GM23338 (cell line): ENCODE results near the gene OR5B3.

ENCODE experiments used
- CTCF ChIP-seq, 2 experiments: fragments of 200-600 bp in 1 of 2; sonication (generic) in 1 of 2; conservative IDR thresholded peaks; 2 replicates each; pipeline versions ENCODE4 v1.5.1 to v1.6.1; 2016 to 2017; ENCODE audit warnings: antibody characterized with exemption in 2 of 2, low read depth in 2 of 2, mild to moderate bottlenecking in 2 of 2, moderate library complexity in 1 of 2
- EZH2 ChIP-seq: fragments of 200-600 bp; sonication (generic); IDR thresholded peaks from one replicate; pipeline ENCODE4 v1.8.0; 2017; ENCODE audit warnings: antibody characterized with exemption, mild to moderate bottlenecking, low read depth; ENCODE audit not compliant: unreplicated experiment
- POLR2AphosphoS5 ChIP-seq: IDR thresholded peaks from 2 replicates; pipeline ENCODE4 v1.6.1; 2016; ENCODE audit warnings: antibody characterized with exemption, low read depth
- ZNF331 ChIP-seq: fragments of 250-450 bp; sonication (Bioruptor Pico); IDR thresholded peaks from 2 replicates; pipeline ENCODE4 v1.5.0; 2020; ENCODE audit warnings: low read depth, mild to moderate bottlenecking, moderate library complexity

GRCh38 chr11:58444300-58444699 lies 37.6 kb upstream of the OR5B3 start:
- TF ChIP-seq EZH2 (no peak), CTCF (conservative IDR thresholded peaks at IDR 0.05; ENCODE audit: low read depth in 2 of 2) (no peak), POLR2AphosphoS5 (no peak), ZNF331 (no peak)
